ENCODE measurements around the gene MUC15.

- TF ChIP-seq POLR2A (IDR thresholded peaks at IDR 0.05) (no peak), POLR2AphosphoS5 (IDR thresholded peaks at IDR 0.05) (no peak), EP300 (IDR thresholded peaks at IDR 0.05) (no peak)
- TF ChIP-seq, protein P1, sequence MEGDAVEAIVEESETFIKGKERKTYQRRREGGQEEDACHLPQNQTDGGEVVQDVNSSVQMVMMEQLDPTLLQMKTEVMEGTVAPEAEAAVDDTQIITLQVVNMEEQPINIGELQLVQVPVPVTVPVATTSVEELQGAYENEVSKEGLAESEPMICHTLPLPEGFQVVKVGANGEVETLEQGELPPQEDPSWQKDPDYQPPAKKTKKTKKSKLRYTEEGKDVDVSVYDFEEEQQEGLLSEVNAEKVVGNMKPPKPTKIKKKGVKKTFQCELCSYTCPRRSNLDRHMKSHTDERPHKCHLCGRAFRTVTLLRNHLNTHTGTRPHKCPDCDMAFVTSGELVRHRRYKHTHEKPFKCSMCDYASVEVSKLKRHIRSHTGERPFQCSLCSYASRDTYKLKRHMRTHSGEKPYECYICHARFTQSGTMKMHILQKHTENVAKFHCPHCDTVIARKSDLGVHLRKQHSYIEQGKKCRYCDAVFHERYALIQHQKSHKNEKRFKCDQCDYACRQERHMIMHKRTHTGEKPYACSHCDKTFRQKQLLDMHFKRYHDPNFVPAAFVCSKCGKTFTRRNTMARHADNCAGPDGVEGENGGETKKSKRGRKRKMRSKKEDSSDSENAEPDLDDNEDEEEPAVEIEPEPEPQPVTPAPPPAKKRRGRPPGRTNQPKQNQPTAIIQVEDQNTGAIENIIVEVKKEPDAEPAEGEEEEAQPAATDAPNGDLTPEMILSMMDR (IDR thresholded peaks at IDR 0.05): no peak
Observed at GRCh38 chr11:26510164-26510563, 61.9 kb downstream of the MUC15 start.
